HG03196 (cell line): ENCODE results near the gene ANTKMT.
"Not testable (repeated sequence)": the region's sequence is repeated elsewhere in the genome, so short reads cannot be mapped to it uniquely, and the experiment has no call there.

Source experiments
- ATAC-seq: cut with Tn5 transposase; IDR thresholded peaks from one replicate; pipeline ENCODE4 v1.9.1; 2021; ENCODE audit not compliant: unreplicated experiment

Gene ANTKMT

GRCh38 chr16:698911-699671 is 21.9 kb upstream of the ANTKMT start:
- no peak for ATAC-seq

DNA sequence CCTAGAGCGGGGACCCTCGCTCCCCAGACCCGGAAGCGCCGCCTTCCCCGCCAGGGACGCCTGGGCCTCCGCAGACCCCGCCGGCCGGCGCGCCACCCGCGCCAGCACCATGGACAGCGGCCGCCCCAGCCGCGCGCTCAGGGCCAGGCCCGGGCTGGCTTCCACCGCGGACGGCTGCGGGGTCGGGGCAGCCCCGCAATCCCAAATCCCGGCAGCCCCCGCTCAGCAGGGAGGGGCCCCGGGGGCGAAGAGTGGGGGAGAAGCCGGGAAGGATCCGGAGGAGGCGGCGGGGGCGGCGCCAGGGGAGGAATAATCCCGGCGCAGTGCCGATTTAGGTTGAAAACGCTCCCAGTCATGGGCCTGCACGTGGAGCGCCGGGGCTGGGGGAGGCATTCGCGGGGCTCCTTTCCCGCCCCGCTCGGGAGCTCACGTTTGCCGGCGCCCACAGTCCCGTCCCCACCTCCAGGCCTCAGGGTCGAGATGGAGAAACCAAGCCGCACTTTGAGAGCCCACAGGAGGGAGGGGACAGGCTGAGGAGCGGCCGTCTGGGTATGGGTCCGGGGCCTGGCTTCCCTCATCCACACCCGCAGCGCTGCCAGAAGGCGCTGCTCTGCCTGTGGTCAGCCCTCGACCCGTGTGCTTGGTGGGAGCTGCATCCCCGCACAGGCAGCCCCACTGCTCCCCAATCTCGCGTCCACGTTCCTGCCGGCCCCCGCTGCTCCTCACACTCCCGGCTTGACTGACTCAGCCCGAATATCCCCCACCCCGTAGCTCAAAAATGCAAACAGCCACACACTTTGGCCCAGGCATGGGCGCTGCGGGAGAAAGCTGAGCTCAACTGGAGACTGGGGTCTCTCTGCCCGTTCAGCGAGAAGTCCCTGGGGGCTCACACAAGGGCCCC is 20.0 kb upstream of the ANTKMT start:
- no peak for ATAC-seq

- no peak for ATAC-seq
These were observed 18.6 kb upstream of the ANTKMT start for GRCh38 chr16:702341-702740.

- ATAC-seq: no peak
These were observed 17.5 kb upstream of the ANTKMT start for GRCh38 chr16:703406-703805.

DNA sequence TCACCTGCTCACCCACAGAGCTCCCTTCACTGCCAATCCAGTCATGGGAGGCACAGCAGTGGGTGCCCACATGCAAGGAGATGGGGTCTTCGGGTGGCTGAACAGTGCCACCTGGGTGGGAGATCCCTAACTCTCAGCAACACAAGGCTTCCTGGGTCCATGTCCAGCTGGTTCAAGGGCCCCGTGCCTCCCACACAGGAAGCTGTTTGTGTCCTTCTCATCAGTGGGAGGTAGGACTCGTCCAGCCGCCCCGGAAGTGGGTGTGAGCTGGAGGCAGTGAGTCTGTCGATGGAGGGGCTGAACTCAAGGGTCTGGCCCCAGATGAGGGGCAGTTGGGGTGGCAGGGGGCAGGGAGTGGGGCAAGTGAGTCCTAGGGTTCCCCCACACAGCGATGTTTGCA is 16.9 kb upstream of the ANTKMT start:
- ATAC-seq: no peak

- ATAC-seq: no peak
These were observed 16.2 kb upstream of the ANTKMT start for GRCh38 chr16:704552-705380.

DNA sequence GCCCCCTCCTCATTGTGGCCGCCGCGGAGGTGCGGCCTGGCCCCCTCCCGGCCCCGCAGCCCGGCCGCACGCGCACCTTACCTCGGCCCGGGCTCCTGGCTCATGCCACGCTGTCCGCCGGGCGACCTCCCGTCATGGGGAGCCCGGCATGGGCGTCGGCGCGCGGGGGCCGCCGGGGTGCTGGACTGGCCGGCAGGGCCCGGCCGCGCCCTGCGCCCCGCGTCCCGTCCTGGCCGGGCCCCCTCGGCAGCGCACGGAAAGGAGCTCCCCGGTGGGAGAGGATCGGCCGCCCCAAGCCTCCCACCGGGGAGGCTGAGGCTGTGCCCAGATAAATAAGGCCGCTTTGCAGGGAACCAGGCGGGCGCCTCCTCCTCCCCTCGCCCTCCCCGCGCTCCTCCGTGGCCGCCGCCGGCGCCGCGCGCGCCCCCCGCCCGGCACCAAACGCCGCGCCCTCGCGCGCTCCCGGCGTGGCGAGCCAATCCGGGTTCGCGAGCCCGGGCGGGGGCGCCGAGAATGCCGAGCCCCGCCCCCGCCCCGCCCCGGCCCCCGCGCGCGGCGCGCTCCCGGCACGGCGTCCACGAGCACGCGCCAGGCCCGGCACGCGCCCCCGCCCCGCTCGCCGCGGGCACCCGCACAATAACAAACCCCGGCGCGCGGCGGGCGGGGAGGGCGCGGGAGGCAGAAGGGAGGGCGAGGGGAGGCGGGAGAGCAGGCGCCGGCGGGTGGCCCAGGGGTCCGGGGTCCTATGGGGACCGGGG is 15.3 kb upstream of the ANTKMT start, which contains the start of gene FBXL16:
FBXL16 (minus strand) TSS at position 371 of the 758 bp plus-strand sequence. CDS start 8,396 bp downstream, outside the sequence.
- no peak for ATAC-seq

DNA sequence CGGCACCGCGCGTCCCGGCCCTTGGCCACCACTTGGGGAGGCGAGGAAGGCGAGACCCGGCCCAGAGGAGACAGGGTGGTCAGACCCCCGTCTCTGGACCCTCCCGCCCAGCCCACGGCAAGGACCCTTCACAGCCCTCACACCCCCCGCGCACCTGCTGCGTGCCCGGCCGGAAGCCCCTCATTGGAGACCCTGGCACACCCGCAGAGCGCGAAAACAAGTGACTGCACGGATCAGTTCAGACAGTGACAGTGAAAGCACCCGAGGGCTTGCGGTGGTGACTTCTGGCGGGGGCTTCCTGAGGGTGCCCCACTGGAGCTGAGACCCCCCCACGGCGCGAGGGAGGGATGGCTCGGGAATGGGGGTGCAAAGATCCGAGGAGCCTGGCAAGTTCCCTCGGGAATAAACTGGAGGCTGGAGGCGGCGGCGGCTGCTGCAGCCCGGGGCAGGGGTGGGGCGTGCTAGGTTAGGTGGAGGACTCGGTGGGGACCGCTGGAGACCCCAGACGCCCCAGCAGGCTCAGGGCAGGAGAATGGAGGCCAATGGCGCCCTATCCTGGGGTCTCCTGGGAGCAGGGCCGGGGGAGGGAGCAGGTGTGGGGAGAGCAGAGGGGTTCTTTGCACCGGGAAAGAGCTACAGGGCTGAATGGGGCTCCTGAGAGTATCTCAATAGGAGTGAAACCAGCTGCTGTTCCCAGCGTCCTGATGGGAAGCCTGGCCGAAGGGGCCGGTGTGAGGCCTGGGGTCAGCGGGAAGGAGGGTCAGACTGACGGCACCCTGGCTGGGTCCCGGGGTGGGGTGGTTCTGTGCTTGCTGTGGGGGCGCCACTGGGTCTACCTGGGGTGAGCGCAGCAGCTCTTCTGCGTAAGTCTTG is 14.5 kb upstream of the ANTKMT start:
- ATAC-seq: no peak

DNA sequence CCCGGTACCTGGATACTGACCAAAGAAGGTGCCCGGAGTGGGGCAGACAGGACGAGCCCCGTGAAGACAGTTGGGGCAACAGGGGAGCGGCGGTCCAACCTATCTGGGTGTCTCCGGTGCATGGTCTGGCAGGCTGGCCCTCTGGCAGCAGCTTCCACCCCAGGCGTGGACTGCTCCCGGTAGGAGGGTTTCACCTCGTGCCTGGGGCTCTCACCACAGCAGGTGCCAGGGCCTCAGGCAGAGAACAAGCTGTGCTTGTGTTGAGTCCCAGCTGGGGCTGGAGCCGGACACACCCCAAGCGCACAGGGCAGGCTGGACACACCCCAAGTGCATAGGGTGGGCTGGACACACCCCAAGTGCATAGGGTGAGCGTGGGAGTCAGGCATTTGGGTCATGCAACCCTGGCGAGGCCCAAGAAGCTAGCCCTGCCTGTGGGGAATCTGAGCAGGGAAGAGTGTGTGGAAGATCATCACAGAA is 13.8 kb upstream of the ANTKMT start:
- no peak for ATAC-seq

DNA sequence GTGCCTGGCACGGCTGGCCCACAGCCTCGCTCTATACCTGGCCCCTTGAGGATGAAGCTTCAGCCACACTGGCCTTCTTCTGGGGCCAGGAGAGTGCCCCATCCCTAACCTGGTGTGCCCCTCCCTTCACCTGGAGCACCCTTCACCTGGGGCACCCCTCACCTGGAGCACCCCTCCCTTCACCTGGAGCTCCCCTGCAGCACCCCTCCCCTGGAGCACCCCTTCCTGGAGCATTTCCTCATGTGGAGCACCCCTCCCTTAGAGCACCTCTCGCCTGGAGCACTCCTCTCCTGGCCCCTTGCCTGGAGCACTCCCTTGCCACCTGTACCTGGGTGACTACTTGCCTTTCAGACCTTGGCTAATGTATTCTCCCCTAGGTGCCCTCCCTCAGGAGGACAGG is 12.9 kb upstream of the ANTKMT start:
- ATAC-seq: no peak

DNA sequence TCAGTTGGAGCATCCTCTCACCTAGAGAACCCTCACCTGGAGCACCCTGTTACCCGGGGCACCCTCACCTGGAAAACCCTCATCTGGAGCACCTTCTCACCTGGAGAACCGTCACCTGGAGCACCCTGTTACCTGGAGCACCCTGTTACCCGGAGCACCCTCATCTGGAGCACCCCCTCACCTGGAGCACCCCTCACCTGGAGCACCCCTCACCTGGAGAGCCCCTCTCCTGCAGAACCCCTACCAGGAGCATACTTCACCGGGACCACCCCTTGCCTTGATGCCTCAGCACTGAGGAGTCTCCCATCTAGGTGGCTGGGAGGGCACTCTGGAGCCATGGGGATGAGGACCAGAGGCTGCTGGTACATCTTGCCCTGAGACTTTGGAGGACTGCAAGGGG is 12.0 kb upstream of the ANTKMT start:
- ATAC-seq: no peak

GRCh38 chr16:709566-710499 is 11.1 kb upstream of the ANTKMT start:
- no peak for ATAC-seq

- no peak for ATAC-seq
These were observed 10.4 kb upstream of the ANTKMT start for GRCh38 chr16:710500-711075.

- no peak for ATAC-seq
These were observed 9.9 kb upstream of the ANTKMT start for GRCh38 chr16:711084-711483.

- ATAC-seq: no peak
These were observed 9.2 kb upstream of the ANTKMT start for GRCh38 chr16:711548-712320.

GRCh38 chr16:712740-713250 is 8.2 kb upstream of the ANTKMT start:
- not testable (repeated sequence) for ATAC-seq

DNA sequence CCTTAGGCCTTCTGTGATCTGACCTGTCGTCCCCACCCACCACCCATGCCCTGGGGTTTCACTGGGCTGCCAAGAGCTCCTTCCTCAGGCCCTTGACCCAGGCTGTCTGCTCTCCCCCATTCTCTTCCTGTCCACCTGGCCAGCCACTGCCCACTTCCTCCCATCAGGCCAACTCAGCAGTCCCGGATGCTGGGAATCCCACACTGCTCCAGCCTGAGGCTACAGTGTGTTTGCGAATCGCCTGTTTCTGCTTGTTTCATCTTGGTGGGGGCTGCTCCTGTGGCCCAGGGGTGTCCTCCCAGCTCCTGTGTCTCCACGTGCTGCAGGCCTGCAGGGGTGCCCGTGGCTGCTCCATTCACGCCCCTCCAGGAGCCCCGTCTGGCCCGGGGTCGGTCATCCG is 6.9 kb upstream of the ANTKMT start:
- ATAC-seq: no peak
